GM12875 (cell line): ENCODE measurements around the gene MLH3.

Experiments used
- H3K4me3 ChIP-seq: one replicate; pipeline ENCODE4 v1.5.1; 2011; ENCODE audit warnings: low read depth, low read length, control low read depth
- TF ChIP-seq, protein P1 (sequence below): IDR thresholded peaks from 2 replicates; pipeline ENCODE4 v1.5.1; 2011; ENCODE audit warnings: low read depth, mild to moderate bottlenecking, control low read depth, inconsistent platforms, low read length, moderate library complexity, borderline replicate concordance; ENCODE audit not compliant: insufficient read depth

Gene MLH3

DNA sequence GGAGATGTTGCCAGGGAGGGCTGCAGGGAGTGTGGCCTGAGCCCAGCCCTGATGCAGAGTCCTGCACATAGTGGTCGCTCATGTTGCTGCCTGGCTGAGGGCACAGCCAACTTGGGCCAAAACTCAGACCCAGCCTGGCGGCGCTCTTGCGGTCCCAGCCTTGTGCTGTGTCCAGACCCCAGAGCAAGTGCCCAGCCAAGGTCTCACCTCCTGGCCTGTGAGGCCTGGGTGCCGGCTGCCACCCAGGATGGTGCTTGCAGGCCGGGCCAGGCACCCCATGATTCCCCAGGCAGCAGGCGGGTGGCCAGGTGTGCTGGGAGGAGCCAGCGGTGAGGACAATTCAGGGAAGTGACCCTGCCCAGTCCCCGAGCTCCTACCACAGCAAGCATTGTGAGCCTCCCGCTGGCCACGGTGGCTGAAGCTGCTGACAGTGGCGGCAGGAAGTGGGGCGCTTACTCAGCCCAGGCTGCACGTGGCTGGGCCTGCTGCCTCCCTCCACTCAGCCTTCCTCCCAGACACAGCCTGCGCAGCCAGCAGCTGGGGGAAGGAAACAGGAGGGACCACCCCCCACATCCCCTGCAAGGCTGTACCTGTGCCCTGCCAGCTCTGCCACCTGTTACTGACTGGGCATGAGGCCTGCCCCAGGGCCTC is 78.1 kb downstream of the MLH3 start:
- TF ChIP-seq, protein P1, sequence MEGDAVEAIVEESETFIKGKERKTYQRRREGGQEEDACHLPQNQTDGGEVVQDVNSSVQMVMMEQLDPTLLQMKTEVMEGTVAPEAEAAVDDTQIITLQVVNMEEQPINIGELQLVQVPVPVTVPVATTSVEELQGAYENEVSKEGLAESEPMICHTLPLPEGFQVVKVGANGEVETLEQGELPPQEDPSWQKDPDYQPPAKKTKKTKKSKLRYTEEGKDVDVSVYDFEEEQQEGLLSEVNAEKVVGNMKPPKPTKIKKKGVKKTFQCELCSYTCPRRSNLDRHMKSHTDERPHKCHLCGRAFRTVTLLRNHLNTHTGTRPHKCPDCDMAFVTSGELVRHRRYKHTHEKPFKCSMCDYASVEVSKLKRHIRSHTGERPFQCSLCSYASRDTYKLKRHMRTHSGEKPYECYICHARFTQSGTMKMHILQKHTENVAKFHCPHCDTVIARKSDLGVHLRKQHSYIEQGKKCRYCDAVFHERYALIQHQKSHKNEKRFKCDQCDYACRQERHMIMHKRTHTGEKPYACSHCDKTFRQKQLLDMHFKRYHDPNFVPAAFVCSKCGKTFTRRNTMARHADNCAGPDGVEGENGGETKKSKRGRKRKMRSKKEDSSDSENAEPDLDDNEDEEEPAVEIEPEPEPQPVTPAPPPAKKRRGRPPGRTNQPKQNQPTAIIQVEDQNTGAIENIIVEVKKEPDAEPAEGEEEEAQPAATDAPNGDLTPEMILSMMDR, result no peak
- H3K4me3 ChIP-seq, result no peak overlapping the region

DNA sequence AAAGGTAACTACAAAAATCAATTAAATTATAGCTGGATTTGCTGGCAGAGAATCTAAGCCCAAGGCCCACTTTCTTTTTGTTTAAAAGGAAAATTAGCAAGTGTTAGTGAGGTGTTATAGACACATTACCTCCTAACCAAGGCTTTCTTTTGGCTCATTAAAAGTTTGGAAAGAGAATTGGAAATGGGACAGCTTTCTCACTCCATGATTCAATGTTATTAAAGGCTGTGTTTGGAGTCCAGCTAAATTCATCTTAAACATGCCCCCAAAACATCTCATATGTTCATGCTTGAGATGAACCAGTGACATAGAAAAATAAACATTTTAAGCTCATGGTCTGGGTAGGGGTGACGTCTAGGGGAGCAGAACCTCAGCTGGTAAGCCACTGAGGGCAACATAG is 82.5 kb downstream of the MLH3 start:
- TF ChIP-seq, protein P1, result no peak
- H3K4me3 ChIP-seq, result no peak overlapping the region

DNA sequence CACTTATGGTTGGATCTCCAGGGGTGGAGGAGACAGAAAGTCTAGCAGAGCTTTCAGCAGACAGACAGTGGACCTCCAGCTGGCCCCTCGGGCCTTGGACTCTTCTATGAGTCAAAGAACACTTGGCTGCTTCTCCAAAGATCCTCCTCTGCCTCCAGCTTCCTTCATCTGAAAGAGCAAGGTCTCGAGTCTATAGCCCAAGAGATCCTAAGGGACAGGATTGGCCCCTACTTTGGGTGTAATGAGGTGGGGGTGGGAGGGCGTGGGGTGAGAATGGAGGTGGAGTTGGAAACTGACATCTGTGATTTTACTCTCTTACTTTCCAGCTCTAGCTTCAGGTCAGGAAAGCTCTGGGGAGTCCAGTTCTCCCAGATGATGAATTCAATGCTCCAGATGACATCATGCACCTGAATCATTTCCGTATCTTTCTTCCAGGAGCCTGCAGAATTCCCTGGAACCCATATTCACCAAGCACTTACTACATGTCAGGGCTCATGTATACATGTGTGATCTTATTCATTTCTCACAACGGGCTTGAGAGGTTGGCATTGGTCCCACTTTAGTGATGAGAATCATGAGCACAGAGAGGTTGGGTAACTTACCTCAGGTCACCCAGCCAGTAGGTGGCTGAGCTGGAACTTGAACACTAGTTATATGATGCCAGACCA is 85.6 kb downstream of the MLH3 start:
- TF ChIP-seq, protein P1, result no peak
- H3K4me3 ChIP-seq, result no peak overlapping the region

DNA sequence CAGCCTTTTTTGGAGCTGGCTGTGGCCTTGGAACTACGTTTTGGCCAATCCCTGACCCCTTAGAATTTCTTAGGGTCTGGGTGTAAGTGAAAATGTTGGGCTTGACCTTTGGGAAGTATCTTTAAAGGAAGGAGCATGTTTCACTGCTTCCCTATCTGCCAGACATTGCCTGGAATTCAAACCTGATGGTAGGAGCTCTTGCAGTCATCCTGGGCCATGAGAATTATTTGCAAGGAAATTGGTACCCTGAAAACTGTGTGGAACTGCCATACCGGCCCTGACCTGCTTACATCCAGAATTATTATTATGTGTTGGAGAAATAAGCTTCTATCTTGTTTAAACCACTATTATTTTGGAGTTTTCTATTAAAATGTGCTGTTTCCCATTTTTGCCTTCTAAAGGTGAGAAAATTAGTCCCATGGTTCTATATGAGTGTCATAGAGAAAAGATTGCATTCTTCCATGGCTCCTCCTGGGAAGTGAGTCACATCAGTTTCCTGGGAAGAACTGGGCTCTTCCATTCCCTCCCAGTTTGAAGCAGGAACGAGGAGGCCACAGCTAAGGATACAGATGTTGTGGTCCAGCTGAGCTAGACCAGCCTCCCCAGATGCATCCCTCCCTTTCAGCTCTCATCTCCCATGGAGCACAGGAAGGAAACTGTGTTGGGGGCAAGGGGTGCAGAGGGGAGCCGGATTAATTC is 86.3 kb downstream of the MLH3 start:
- no peak overlapping the region for H3K4me3 ChIP-seq
- TF ChIP-seq, protein P1, result no peak
